NOMO-1 treated with DMSO at 0.1 percent for 48 hours (cell line): Measurements from ENCODE around the gene CCDC92B.

Experiments used
- DNase-seq: peaks from one replicate; lab custom pipeline; 2025; ENCODE audit not compliant: unreplicated experiment; lab: John Stamatoyannopoulos, UW

CCDC92B gene

GRCh38 chr17:2779545-2779944 is 30.1 kb upstream of the CCDC92B start:
- DNase-seq: no peak

GRCh38 chr17:2778489-2778888 is 29.0 kb upstream of the CCDC92B start:
- DNase-seq: no peak

GRCh38 chr17:2777242-2777867 is 27.9 kb upstream of the CCDC92B start:
- no peak for DNase-seq

- DNase-seq: no peak
Measured at GRCh38 chr17:2776589-2777241, 27.3 kb upstream of the CCDC92B start.

GRCh38 chr17:2775206-2775605 is 25.8 kb upstream of the CCDC92B start:
- DNase-seq: no peak

- DNase-seq: no peak
Measured at GRCh38 chr17:2770129-2770528, 20.7 kb upstream of the CCDC92B start.

- DNase-seq: no peak
Measured at GRCh38 chr17:2758870-2759269, 9.4 kb upstream of the CCDC92B start.

- DNase-seq: no peak
Measured at GRCh38 chr17:2755891-2756724, 6.7 kb upstream of the CCDC92B start.

- DNase-seq: no peak
Measured at GRCh38 chr17:2751491-2751890, 2.0 kb upstream of the CCDC92B start.

- no peak for DNase-seq
Measured at GRCh38 chr17:2750721-2751120, 1.3 kb upstream of the CCDC92B start.

- DNase-seq: peak; percentile 63
Measured at GRCh38 chr17:2749784-2750181, 331 bp upstream of the CCDC92B start.

GRCh38 chr17:2745317-2746037 is 4.0 kb downstream of the CCDC92B start:
- DNase-seq: no peak

- no peak for DNase-seq
Measured at GRCh38 chr17:2737693-2738092, 11.8 kb downstream of the CCDC92B start.

- no peak for DNase-seq
Measured at GRCh38 chr17:2736956-2737355, 12.5 kb downstream of the CCDC92B start.

GRCh38 chr17:2735896-2736295 is 13.6 kb downstream of the CCDC92B start:
- no peak for DNase-seq

- no peak for DNase-seq
Measured at GRCh38 chr17:2734939-2735338, 14.5 kb downstream of the CCDC92B start.

- no peak for DNase-seq
Measured at GRCh38 chr17:2731807-2732206, 17.6 kb downstream of the CCDC92B start.

GRCh38 chr17:2730764-2731353 is 18.6 kb downstream of the CCDC92B start:
- no peak for DNase-seq

GRCh38 chr17:2724784-2725164 is 24.7 kb downstream of the CCDC92B start:
- peak; percentile 40 for DNase-seq

GRCh38 chr17:2723997-2724783 is 25.3 kb downstream of the CCDC92B start:
- no peak for DNase-seq
